Activated naive CD8-positive, alpha-beta T cell treated with anti-CD3 and anti-CD28 coated beads for 36 hours (primary cell): ENCODE results near the gene DPH2. TPM values are rescaled to one million over a fixed set of nuclear protein-coding genes. Genes with fewer than 3 reads are reported as not detected.
A peak's percentile ranks its signal among the peaks of the same experiment; 100 is the strongest.

Source experiments
- DNase-seq: peaks from one replicate; pipeline ENCODE4 v3.0.0; 2021
- H3K27ac Mint-ChIP-seq: one replicate; pipeline ENCODE4 v1.8.0; 2022; ENCODE audit warnings: mild to moderate bottlenecking, moderate library complexity, mixed read lengths
- H3K27me3 Mint-ChIP-seq: one replicate; pipeline ENCODE4 v1.8.0; 2022; ENCODE audit warnings: mild to moderate bottlenecking, mixed read lengths
- H3K36me3 Mint-ChIP-seq: one replicate; pipeline ENCODE4 v1.8.0; 2021; ENCODE audit warnings: mild to moderate bottlenecking, mixed read lengths
- H3K4me1 Mint-ChIP-seq: one replicate; pipeline ENCODE4 v1.8.0; 2021; ENCODE audit warnings: mixed read lengths
- H3K4me3 Mint-ChIP-seq: one replicate; pipeline ENCODE4 v1.8.0; 2022; ENCODE audit warnings: mild to moderate bottlenecking, moderate library complexity, mixed read lengths
- H3K9me3 Mint-ChIP-seq: one replicate; pipeline ENCODE4 v1.8.0; 2022; ENCODE audit warnings: mixed read lengths
- total RNA-seq, 2 experiments: library from RNA; stranded (reverse); gene quantifications; one replicate each; pipeline ENCODE4 v1.2.3, GENCODE V29; 2021

The DPH2 gene
- total RNA-seq, 2 experiments from 2014 or later: 65.2 to 66.7 TPM

DNA sequence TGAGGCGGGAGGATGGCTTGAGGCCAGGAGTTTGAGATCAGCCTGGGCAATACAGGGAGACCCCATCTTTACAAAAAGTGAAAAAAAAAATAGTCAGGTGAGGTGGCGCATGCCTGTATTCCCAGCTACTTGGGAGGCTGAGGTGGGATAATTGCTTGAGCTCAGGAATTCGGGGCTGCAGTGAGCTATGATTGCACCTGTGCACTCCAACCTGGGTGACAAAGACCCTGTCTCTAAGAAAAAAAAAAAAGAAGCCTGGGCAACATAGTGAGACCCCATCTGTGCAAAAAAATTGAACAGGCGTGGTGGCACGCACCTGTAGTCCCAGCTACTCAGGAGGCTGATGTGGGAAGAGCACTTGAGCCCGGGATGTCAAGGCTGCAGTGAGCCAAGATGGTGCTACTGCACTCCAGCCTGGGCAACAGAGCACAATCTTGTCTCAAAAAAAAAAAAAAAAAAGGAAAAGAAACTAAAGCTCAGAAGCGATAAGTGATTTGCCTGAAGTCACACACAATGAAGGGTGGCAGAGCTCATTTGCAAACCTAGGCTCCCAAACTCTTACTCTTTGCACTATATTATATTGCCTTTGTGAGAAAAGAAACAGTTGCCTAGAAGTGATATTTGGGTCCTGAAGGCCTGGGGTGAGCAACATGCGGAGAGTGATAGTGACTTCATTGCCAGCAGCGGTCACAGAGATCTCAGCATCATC lies 23.6 kb downstream of the DPH2 start:
- Mint-ChIP-seq H3K9me3 (no peaks in the 10 kb centered on the region), H3K4me3 (no peak overlapping the region), H3K27me3 (no peaks in the 10 kb centered on the region), H3K4me1 (peaks cover 13% of the 10 kb centered on the region), H3K36me3 (no peaks in the 10 kb centered on the region), H3K27ac (no peak overlapping the region)
- DNase-seq: no peak

DNA sequence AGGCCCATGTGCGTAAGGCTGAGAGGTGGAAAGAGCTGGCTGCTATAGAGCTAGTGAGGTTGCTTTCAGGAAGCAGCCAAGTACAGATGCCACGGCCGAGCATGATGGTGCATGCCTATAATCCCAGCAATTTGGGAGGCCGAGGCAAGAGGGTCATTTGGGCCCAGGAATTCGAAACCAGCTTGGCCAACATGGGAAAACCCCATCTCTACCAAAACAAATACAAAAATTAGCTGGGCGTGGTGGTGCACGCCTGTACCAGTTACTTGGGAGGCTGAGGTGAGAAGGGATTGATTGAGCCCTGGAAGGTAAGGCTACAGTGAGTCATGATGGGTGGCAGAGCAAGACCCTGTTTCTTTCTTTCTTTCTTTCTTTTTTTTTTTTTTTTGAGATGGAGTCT lies 24.3 kb downstream of the DPH2 start:
- peaks cover 13% of the 10 kb centered on the region for H3K4me1 Mint-ChIP-seq
- no peaks in the 10 kb centered on the region for H3K9me3 Mint-ChIP-seq
- DNase-seq: no peak
- H3K27ac Mint-ChIP-seq: no peak overlapping the region
- no peaks in the 10 kb centered on the region for H3K27me3 Mint-ChIP-seq
- H3K4me3 Mint-ChIP-seq: no peak overlapping the region
- H3K36me3 Mint-ChIP-seq: no peaks in the 10 kb centered on the region

DNA sequence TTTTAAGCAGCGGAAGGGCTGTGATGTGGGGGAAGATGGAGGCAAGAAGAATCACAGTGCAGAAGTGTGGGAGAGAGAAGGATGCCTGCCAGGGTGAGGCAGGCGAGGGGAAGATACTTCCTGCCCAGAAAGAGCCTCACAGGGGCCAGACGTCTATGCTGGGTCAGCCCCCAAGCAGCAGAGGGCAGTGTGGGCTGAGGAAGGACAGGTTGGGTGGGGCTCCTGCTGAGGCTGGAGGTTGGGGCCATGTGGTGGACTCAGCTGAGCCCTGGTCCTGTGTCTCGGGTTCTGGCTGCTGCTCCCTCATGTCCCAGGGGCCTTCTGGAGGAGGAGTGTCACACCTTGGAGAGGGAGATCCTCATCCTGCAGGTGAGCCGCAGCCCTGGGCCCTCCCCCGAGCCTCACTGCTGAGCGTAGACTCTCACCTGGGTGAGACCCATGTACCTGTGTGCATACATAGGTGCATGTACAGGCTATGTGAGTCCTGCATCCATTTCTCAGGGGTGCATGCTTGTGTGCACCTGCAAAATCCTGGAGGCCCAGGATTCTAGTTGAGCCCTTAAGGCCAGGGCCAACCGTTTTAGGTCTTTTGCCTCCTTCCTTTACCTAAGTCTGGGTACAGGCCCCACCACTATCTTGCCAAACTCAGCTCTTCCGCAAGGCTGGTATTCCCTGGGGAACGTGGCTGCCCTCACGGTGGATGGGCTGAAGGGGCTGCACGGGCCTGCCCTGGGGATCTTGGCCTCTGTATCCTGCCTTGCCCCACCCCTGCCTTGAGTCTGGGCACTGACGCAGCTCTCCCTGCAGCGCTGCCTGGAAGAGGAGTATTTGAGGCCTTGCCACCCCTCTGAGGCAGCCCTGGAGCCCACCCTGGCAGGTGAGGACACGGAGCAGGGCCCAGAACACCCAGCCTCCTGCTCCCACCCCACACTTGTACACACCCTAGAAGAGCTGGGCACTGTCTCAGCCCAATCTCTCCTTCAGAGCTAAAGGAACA lies 25.3 kb downstream of the DPH2 start:
- peak; percentile 22 for DNase-seq
- Mint-ChIP-seq H3K36me3 (no peaks in the 10 kb centered on the region), H3K4me3 (no peak overlapping the region), H3K27me3 (no peaks in the 10 kb centered on the region), H3K27ac (no peak overlapping the region), H3K9me3 (no peaks in the 10 kb centered on the region), H3K4me1 (peaks cover 14% of the 10 kb centered on the region)

DNA sequence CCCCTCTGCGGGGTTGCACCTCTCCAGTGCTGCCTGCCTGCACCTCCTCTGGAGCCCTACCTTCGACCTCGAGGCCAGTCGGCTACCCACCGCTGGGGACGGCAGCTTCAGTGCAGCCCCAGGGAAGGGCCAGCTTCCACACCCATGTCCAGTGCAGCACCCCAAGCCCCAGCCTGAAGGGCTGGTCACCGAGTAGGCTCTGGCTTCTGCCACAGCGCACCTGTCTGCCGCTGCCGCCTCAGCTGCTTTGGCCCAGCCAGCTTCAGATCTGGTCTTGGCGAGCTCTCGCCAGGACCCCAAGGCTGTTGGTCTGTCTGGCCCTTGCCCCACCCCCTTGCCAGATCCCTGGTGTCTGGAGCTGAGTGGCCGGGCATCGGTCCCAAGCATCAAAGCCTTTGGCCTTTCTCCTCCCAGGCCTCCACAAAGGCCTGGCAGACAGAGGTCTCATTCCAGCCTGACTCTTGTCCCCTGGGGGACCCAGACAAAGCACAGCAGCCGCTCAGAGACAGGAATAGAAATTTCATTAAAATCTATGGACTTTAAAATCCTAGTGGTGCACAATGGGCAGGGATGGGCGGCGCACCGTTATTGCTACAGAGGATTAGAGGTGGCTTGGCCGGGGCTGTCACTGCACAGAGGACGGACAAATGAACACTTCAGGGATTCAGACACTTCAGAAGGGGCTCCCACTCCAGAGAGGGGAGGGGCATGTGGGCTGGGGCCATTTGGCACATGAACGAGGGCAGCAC lies 26.3 kb downstream of the DPH2 start:
- Mint-ChIP-seq H3K4me1 (peaks cover 11% of the 10 kb centered on the region), H3K27ac (no peak overlapping the region), H3K27me3 (no peaks in the 10 kb centered on the region), H3K36me3 (peaks cover 3% of the 10 kb centered on the region), H3K4me3 (no peak overlapping the region), H3K9me3 (no peaks in the 10 kb centered on the region)
- no peak for DNase-seq

DNA sequence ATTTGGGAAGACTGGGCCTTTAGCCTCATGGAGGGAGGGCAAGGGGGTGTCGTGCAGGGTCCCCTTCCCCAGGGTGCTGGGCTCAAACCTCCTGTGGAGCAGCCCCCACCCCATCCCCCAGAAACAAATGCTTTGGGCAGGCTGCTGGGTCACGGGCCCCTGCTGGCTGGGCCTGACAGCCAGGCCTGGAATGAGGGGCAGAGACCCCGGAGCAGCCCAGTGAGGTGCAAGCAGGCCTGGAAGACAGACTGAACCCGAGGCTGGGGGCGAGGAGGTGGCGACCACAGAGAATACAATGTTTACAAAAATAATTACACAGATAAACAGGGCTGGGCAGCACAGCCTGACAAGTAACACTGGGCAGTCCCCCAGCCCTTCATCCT lies 26.9 kb downstream of the DPH2 start:
- no peak overlapping the region for H3K4me3 Mint-ChIP-seq
- peaks cover 7% of the 10 kb centered on the region for H3K4me1 Mint-ChIP-seq
- no peak overlapping the region for H3K27ac Mint-ChIP-seq
- H3K27me3 Mint-ChIP-seq: no peaks in the 10 kb centered on the region
- DNase-seq: no peak
- H3K36me3 Mint-ChIP-seq: peaks cover 6% of the 10 kb centered on the region
- H3K9me3 Mint-ChIP-seq: no peaks in the 10 kb centered on the region

DNA sequence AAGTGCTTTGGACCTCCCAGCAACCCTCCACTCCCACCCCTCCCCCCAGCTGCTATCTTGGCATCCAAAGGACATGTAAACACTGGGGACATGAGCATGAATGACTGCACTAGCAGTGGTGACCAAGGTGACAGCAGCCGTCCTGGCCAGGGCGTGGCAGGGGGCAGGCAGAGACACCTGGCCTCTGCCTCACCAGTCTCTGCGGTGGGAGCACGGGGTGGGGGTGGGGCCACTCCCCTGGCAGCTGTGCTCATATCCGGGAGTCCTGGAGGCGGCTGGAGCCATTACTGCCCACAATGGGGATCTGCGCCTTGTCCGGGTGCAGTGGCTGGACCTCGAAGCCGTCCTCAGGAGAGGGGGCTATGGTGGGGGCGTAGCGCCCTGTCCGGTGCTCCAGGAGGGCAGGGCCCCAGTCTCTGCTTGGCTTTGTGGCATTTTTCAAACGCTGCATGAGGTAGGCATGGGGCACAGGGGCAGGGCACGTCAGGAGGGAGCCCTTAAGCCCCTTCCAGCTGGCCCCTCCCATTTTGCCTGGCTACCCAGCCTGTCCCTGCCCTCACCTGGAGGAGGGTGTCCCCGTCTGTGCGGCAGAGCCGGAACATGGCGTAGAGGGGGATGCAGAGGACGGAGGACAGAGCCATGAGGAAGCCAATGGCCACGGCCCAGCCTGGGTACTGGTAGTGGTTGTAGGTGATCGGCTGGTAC lies 27.6 kb downstream of the DPH2 start:
- no peaks in the 10 kb centered on the region for H3K9me3 Mint-ChIP-seq

DNA sequence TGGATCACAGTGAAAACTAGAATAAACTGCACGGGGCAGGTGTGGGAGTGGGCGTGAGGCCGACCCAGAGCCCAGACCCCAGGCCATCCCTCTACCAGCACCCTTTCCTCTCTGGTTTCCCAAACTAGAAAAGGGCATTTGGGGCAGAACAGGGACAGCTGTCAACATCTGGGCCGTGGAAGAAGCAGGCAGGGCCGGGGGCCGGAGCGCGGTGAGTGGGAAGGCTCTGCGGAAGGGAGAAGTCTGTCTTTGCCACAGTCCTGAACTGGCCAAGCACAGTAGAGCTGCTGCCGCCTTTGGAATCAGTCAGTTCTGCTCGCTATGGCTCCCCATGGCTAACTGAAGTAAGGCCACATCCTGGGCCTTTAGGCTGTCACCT lies 28.2 kb downstream of the DPH2 start:
- peaks cover 1% of the 10 kb centered on the region for H3K4me1 Mint-ChIP-seq
- H3K36me3 Mint-ChIP-seq: peaks cover 13% of the 10 kb centered on the region
- no peak overlapping the region for H3K4me3 Mint-ChIP-seq
- no peaks in the 10 kb centered on the region for H3K9me3 Mint-ChIP-seq
- H3K27ac Mint-ChIP-seq: no peak overlapping the region
- no peak for DNase-seq
- H3K27me3 Mint-ChIP-seq: no peaks in the 10 kb centered on the region

More for the DNA sequence above, 27.6 kb downstream of the DPH2 start:
- no peak for DNase-seq
- Mint-ChIP-seq H3K27ac (no peak overlapping the region), H3K36me3 (peaks cover 13% of the 10 kb centered on the region), H3K4me3 (no peak overlapping the region), H3K4me1 (peaks cover 1% of the 10 kb centered on the region), H3K27me3 (no peaks in the 10 kb centered on the region)

DNA sequence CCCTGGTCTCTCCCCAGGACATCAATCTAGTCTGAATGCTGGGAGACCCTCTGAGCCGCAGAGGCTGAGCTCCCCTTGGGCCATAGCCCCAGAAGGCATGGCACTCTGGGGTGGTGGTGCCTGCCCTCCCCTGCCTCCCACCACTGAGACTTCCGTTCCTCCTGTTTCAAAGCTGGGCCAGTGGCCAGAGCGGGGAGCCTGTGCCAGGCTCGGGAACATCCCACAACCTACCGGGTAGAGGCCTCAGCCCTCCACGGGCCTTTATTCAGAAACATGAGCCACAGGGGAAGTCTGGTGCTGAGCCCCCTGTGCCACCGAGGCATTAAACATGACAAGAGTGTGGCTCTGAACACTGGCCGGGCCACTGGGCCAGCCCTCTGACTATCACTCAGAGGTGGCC lies 29.6 kb downstream of the DPH2 start:
- no peaks in the 10 kb centered on the region for H3K27me3 Mint-ChIP-seq
- H3K4me3 Mint-ChIP-seq: no peak overlapping the region
- H3K4me1 Mint-ChIP-seq: peaks cover 1% of the 10 kb centered on the region
- no peaks in the 10 kb centered on the region for H3K9me3 Mint-ChIP-seq
- peaks cover 13% of the 10 kb centered on the region for H3K36me3 Mint-ChIP-seq
- DNase-seq: no peak
- H3K27ac Mint-ChIP-seq: no peak overlapping the region

DNA sequence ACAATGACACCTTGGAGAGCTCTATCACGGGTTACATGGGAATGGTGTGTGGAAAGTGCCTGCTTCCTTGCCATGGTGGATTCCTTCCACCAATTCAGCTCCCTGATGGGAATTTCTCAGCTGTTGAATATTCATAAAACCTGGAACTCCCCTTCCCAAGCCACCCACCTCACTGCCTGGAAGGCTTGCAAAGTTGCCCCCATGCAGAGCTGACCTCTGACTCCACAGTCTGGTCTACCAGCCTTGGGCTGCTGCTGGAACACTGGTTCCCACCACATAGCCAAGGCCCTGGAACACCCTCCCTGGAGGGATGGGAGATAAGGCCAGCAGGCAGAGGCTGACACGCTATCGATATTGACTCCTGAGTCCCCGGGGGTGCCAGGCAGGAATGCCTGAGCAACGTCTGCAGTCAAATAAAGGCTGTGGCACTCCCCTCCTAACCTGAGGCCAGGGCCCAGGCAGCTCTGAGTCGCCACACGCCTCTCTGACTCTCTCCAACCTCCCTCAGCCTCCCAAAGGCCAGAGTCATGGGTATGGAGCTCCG lies 30.4 kb downstream of the DPH2 start:
- H3K4me3 Mint-ChIP-seq: no peak overlapping the region
- DNase-seq: no peak
- no peaks in the 10 kb centered on the region for H3K27me3 Mint-ChIP-seq
- H3K9me3 Mint-ChIP-seq: no peaks in the 10 kb centered on the region
- peaks cover 13% of the 10 kb centered on the region for H3K36me3 Mint-ChIP-seq
- H3K4me1 Mint-ChIP-seq: peaks cover 1% of the 10 kb centered on the region
- no peak overlapping the region for H3K27ac Mint-ChIP-seq

DNA sequence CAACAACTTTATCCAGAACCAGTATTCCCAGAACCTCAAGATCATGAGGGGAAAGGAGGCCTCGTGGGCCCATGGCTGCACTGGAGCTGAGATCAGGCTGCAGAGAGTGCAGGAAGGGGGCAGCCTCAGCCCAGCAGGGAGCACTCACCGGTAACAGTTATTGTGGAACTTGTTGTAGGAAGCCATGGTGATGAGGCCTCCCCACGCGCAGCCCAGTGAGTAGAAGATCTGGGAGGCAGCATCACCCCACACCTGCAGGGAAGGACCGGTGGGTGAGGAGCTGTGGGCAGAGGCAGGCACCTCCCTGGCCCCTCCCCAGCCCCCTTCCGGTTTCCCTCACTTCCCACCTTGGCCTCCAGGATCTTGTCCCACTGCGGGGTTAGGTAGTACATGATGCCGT lies 32.4 kb downstream of the DPH2 start:
- Mint-ChIP-seq H3K9me3 (no peaks in the 10 kb centered on the region), H3K36me3 (peaks cover 15% of the 10 kb centered on the region), H3K27me3 (no peaks in the 10 kb centered on the region), H3K4me3 (no peak overlapping the region), H3K4me1 (peaks cover 4% of the 10 kb centered on the region), H3K27ac (no peak overlapping the region)
- no peak for DNase-seq

DNA sequence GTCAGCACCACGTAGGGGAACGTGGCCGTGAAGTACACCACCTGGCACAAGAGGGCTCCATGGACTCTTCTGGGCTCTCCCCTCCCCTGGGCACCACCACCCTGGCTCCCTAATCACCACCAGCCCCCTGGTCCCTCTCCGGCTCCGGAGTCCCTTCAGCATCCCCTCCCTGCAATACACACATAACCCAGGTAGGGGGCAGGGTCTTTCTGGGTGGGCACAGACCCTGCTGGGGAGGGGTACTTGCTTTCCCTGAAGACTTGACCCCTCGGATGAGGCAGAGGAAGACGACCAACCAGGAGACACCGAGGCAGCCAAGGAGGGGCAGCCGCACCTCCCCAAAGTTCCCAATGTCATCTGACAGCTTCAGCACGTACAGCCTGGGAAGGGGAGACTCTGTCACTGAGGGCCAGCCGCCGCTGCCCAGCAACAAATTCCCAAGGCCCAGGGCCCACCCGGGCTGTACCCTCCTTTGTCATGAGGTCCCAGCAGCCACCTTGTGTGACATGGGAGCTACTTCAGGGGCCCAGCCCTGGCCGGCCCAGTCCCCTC lies 32.9 kb downstream of the DPH2 start:
- peaks cover 4% of the 10 kb centered on the region for H3K4me1 Mint-ChIP-seq
- H3K27me3 Mint-ChIP-seq: no peaks in the 10 kb centered on the region
- no peak overlapping the region for H3K4me3 Mint-ChIP-seq
- peaks cover 17% of the 10 kb centered on the region for H3K36me3 Mint-ChIP-seq
- DNase-seq: no peak
- no peak overlapping the region for H3K27ac Mint-ChIP-seq
- H3K9me3 Mint-ChIP-seq: no peaks in the 10 kb centered on the region

DNA sequence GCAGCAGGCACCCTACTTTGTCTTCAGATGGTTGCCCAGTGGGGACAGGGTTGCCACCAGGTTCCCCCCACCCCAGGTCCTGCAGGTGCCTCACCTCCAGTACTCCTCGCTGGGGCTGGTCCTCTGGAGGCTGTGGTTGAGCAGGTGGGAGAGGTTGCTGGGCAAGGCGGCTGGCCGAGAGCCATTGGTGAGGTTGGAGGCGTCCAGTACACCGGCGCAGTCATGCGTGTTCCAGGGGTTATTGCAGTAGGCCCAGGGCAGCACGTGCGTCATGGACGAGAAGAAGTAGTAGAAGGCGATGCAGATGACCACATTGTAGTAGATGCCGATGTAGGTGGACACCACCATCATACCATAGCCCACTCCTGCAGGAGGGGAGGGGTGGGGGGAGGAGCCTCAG lies 38.4 kb downstream of the DPH2 start:
- DNase-seq: no peak
- Mint-ChIP-seq H3K36me3 (peaks cover 5% of the 10 kb centered on the region), H3K27ac (no peak overlapping the region), H3K27me3 (no peaks in the 10 kb centered on the region), H3K4me1 (peaks cover 9% of the 10 kb centered on the region), H3K9me3 (no peaks in the 10 kb centered on the region), H3K4me3 (no peak overlapping the region)

DNA sequence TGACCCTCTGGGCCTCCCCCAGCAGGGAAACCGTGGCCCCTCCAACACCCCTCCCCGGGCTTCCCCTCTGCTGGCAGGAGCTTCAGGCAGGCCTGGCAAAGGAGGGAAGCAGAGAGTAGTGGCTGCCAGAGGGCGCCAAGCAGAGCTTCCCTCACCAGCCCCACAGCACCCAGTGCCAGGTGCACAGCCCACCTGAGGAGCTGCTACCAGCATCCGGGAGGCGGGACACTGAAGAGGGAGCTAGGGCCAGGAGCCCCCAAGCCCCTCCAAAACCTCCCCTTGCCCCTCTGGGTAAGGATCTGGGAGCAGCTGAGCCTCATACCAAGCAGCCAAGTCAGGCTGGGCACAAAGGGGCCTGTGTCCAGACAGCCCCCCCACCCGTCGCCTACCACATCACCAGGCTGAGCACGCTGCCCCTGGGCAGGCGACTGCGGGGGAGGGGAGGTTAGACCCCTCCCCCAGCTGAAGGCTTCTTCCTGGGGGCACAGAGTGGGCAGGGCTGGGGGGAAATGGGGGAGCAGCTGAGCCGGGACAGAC lies 41.2 kb downstream of the DPH2 start:
- H3K4me3 Mint-ChIP-seq: no peak overlapping the region
- no peak overlapping the region for H3K27ac Mint-ChIP-seq
- no peaks in the 10 kb centered on the region for H3K9me3 Mint-ChIP-seq

DNA sequence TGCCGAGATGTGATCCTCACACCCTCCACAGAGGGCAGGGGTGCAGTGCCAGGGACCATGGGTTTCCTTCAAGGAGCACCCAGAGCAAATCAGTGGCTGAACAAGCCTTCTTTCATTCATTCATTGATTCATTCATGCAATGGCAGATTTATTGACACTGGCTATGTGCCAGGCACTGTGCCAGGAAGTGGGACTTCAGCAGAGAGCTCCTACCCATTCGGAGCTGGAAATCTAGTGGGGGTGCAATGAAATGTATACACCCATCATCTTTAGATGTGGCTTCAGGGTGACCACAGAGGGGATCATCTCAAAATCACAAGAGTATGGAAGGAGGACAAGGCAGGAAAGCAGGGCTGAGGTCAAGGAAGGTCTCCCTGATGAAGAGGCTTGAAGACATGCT lies 42.6 kb downstream of the DPH2 start:
- DNase-seq: no peak
- H3K27me3 Mint-ChIP-seq: no peaks in the 10 kb centered on the region
- peaks cover 15% of the 10 kb centered on the region for H3K4me1 Mint-ChIP-seq
- peaks cover 3% of the 10 kb centered on the region for H3K36me3 Mint-ChIP-seq
- no peak overlapping the region for H3K27ac Mint-ChIP-seq
- no peaks in the 10 kb centered on the region for H3K9me3 Mint-ChIP-seq
- no peak overlapping the region for H3K4me3 Mint-ChIP-seq

More for the DNA sequence above, 41.2 kb downstream of the DPH2 start:
- peaks cover 18% of the 10 kb centered on the region for H3K4me1 Mint-ChIP-seq
- DNase-seq: no peak
- no peaks in the 10 kb centered on the region for H3K27me3 Mint-ChIP-seq
- peaks cover 5% of the 10 kb centered on the region for H3K36me3 Mint-ChIP-seq
